Activated naive CD8-positive, alpha-beta T cell (primary cell): ENCODE measurements around the gene SLC9B1.
"Not testable (repeated sequence)": the region's sequence is repeated elsewhere in the genome, so short reads cannot be mapped to it uniquely, and the experiment has no call there.

Source experiments
- H3K27ac Mint-ChIP-seq: one replicate; pipeline ENCODE4 v1.8.0; 2021; ENCODE audit warnings: mixed read lengths
- H3K27me3 Mint-ChIP-seq: one replicate; pipeline ENCODE4 v1.8.0; 2021; ENCODE audit warnings: mixed read lengths
- H3K36me3 Mint-ChIP-seq: one replicate; pipeline ENCODE4 v1.8.0; 2021; ENCODE audit warnings: mixed read lengths
- H3K4me1 Mint-ChIP-seq: one replicate; pipeline ENCODE4 v1.8.0; 2021; ENCODE audit warnings: low read depth, mixed read lengths
- H3K4me3 Mint-ChIP-seq: one replicate; pipeline ENCODE4 v1.8.0; 2021; ENCODE audit warnings: mild to moderate bottlenecking, mixed read lengths
- H3K9me3 Mint-ChIP-seq: one replicate; pipeline ENCODE4 v1.8.0; 2021; ENCODE audit warnings: low read depth, mixed read lengths

Gene SLC9B1

DNA sequence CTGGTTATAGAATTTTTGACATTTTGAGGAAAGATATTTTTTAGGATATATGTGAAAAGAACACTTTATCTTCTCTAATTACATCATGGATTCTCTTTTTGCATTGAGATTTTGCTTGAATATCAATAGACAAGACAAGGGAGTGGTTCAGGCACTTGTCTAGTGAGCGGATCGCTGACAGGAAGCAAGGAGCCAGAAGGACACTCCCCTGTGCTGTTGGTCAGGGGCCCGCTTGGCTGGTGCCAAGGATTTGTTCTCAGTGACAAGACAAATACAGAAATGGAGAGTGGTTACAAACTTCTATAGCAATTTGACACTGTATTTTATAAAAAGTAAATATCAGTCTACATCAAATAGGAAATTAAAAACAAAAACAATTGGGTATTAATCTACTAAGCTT is 60.0 kb downstream of the SLC9B1 start:
- Mint-ChIP-seq H3K9me3 (peaks cover 27% of the 10 kb centered on the region), H3K27ac (no peak overlapping the region), H3K36me3 (peaks cover 32% of the 10 kb centered on the region), H3K27me3 (no peaks in the 10 kb centered on the region), H3K4me1 (no peaks in the 10 kb centered on the region), H3K4me3 (no peak overlapping the region)

DNA sequence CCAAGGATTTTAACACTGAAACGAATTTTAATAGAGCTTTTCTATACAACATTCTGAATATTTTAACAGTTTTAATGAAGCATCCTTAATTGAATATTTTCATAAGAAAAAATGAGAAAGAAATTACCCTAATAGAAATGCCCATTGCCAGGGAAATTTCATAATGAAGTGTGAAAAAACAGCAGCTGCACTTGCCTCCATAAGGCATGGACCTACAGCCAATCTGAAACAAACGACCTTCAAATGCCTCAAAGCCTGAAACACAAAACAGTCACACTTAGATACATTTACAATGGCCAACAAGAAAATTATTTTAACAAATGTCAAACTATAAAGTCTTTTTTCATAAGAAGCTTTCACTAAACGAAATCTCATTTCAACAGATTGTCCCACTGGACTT is 74.4 kb downstream of the SLC9B1 start:
- no peak overlapping the region for H3K27ac Mint-ChIP-seq
- H3K27me3 Mint-ChIP-seq = no peaks in the 10 kb centered on the region
- H3K9me3 Mint-ChIP-seq = peaks cover 11% of the 10 kb centered on the region
- peaks cover 15% of the 10 kb centered on the region for H3K36me3 Mint-ChIP-seq
- no peaks in the 10 kb centered on the region for H3K4me1 Mint-ChIP-seq
- no peak overlapping the region for H3K4me3 Mint-ChIP-seq

DNA sequence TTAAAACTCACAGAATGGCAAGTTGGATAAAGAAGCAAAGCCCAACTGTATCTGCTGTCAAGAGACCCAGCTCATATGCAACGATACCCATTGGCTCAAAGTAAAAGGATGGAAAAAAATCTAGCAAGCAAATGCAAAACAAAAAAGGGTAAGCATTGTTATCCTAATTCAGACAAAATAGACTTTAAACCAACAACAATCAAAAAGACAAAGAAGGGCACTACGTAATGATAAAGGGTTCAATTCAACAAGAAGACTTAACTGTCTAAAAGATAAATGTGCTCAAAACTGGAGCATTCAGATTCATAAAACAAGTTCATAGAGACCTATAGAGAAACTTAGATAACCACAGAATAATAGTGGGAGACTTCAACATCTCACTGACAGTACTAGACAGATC is 81.4 kb downstream of the SLC9B1 start:
- H3K4me3 Mint-ChIP-seq, H3K27ac Mint-ChIP-seq, H3K27me3 Mint-ChIP-seq, H3K4me1 Mint-ChIP-seq: not testable (repeated sequence)
- Mint-ChIP-seq H3K36me3 (peaks cover 29% of the 10 kb centered on the region), H3K9me3 (peaks cover 11% of the 10 kb centered on the region)

DNA sequence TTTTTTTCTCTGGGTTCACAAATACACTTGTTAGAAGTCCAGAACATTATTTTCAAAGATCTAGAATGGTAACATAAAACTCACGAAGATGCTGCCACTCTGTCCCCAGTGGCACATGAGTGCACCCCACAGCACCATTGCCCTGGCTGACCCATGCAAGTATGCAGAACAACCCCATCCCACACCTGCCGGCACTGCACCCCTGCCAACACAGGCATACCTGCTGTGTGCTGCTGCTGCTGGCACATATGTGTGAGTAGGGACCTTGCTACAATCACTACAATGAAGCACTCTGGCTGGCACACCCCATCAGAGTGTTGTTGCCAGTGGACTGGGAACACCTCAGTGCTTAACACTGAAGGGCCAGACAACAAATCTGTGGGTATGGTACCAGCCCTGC is 83.8 kb downstream of the SLC9B1 start:
- peaks cover 20% of the 10 kb centered on the region for H3K36me3 Mint-ChIP-seq
- H3K4me1 Mint-ChIP-seq = no peaks in the 10 kb centered on the region
- H3K9me3 Mint-ChIP-seq = no peaks in the 10 kb centered on the region
- H3K27ac Mint-ChIP-seq = no peak overlapping the region
- H3K27me3 Mint-ChIP-seq = no peaks in the 10 kb centered on the region
- H3K4me3 Mint-ChIP-seq = no peak overlapping the region

DNA sequence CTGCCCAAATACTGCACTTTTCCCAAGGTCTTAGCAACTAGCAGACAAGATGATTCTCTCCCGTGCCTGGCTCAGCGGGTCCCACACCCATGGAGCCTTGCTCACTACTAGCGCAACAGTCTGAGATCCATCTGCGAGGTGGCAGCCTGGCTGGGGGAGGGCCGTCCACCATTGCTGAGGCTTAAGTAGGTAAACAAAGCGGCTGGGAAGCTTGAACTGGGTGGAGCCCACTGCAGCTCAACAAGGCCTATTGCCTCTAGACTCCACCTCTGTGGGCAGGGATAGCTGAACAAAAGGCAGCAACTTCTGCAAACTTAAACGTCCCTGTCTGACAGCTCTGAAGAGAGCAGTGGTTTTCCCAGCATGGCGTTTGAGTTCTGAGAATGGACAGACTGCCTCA is 99.8 kb downstream of the SLC9B1 start:
- not testable (repeated sequence) for H3K4me1 Mint-ChIP-seq, H3K27ac Mint-ChIP-seq, H3K4me3 Mint-ChIP-seq, H3K27me3 Mint-ChIP-seq
- H3K9me3 Mint-ChIP-seq = peaks cover 22% of the 10 kb centered on the region
- H3K36me3 Mint-ChIP-seq = peaks cover 39% of the 10 kb centered on the region

DNA sequence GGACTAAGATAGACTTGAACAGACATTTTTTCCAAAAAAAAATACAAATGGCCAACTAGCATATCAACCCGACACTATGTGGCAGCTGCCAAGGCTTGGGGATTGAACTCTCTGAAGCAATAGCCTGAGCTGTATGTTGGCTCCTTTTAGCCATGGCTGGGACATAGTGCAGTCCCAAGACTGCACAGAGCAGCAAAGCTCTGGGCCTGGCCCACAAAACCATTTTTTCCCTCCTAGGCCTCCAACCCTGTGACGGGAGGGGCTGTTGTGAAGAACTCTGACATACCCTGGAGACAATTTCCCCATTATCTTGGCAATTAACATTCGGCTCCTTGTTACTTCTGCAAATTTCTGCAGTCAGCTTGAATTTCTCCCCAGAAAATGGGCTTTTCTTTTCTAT is 100.6 kb downstream of the SLC9B1 start:
- no peaks in the 10 kb centered on the region for H3K27me3 Mint-ChIP-seq
- peaks cover 46% of the 10 kb centered on the region for H3K36me3 Mint-ChIP-seq
- H3K4me1 Mint-ChIP-seq = no peaks in the 10 kb centered on the region
- H3K27ac Mint-ChIP-seq = no peak overlapping the region
- peaks cover 27% of the 10 kb centered on the region for H3K9me3 Mint-ChIP-seq
- H3K4me3 Mint-ChIP-seq = no peak overlapping the region

DNA sequence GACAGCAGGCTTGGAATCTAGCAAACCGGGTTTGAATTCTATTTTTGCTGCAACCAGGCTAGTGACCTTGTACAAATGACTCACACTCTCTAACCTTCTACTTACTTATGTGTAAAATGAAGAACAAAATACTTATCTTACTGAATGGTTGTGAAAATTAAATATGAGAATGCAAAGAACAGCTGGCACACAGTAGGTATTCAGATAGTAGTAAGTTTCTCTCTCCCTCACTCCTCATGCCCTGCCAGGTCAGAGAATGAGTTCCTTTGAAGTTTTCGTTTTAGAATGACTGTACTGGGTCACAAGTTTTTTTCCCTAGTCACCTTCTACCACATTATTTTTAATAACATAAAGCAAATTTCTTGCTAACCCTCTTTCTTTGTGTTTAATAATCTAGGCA is 117.7 kb downstream of the SLC9B1 start:
- no peaks in the 10 kb centered on the region for H3K27me3 Mint-ChIP-seq
- no peaks in the 10 kb centered on the region for H3K9me3 Mint-ChIP-seq
- H3K4me1 Mint-ChIP-seq = no peaks in the 10 kb centered on the region
- peaks cover 2% of the 10 kb centered on the region for H3K36me3 Mint-ChIP-seq
- H3K27ac Mint-ChIP-seq = no peak overlapping the region
- H3K4me3 Mint-ChIP-seq = no peak overlapping the region

DNA sequence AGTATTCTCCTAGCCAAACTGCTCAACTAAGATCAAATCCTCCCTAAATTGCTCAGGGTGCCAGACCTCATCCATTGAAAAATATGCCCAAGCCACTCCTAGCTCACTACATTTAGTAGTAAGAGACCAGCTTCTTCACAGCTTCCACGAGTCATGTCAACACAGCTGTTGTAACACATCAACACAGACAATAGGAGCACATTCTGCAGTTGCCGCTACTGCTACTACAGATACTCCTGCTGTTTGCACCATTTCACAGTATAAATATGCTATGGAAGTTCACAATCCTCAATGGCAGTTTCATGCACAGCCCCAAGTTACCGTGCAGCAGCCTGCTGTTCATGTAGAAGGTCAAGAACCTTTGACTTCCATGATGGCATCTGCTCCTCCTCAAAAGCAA is 121.9 kb downstream of the SLC9B1 start:
- H3K9me3 Mint-ChIP-seq, H3K4me1 Mint-ChIP-seq, H3K4me3 Mint-ChIP-seq, H3K36me3 Mint-ChIP-seq, H3K27ac Mint-ChIP-seq, H3K27me3 Mint-ChIP-seq: not testable (repeated sequence)

DNA sequence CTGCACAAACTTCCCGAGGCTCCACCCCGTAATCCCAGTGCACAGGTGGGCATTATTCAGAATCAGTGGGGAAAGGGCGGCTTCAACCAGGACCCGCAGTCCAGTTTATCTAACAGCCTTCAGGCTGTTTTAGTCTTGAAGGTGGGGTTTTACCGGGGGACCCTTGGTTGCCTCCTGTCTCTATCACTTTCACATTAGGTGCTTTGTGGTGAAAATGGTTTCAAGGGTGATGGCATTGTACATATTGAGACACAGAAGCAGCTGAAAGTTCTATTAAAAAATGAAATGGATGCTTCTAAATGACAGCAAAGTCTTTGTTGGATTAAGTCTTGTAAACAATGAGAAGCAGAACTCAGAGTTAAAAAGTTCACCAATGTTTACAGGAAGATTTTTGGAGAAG is 123.0 kb downstream of the SLC9B1 start:
- not testable (repeated sequence) for H3K4me1 Mint-ChIP-seq, H3K9me3 Mint-ChIP-seq, H3K4me3 Mint-ChIP-seq, H3K36me3 Mint-ChIP-seq, H3K27me3 Mint-ChIP-seq, H3K27ac Mint-ChIP-seq

DNA sequence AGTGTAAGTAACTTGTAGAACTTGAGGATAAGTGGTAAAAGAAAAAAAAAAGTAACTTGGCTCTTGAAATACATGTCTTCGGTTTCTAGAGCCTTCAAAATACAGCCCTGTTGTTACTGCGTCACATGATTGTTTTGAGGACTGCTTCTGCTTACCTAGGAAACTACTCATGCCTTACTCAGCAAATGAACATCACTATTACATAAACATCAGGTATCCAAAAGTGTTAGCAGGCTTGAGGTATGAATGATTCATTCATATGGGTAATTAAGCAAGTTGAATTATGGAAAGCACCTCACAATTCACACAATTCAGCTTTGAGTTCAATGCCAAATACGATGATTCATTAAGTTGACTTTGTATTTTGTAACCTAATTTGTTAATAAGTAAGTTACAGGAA is 129.6 kb downstream of the SLC9B1 start:
- H3K36me3 Mint-ChIP-seq, H3K9me3 Mint-ChIP-seq, H3K27ac Mint-ChIP-seq, H3K4me3 Mint-ChIP-seq, H3K27me3 Mint-ChIP-seq: not testable (repeated sequence)
- H3K4me1 Mint-ChIP-seq = peaks cover 13% of the 10 kb centered on the region

DNA sequence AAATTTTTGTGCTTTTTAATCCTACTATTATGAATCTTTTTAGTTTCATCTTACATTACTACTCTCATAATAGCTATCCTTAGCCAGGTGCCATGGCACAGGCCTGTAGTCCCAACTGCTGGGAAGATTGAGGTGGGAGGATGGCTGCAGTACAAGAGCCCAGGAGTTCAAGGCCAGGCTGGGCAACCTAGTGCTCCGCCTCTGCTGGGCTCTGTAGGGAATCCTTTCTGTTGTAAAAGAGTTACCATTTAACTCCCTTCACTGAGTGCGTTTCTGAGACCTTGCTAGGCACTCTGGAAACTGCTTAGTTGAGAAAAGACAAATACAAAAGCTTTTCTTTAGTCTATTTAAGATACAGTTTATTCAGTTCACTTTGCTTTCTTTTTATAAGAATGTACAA is 130.9 kb downstream of the SLC9B1 start:
- not testable (repeated sequence) for H3K9me3 Mint-ChIP-seq, H3K27me3 Mint-ChIP-seq, H3K4me3 Mint-ChIP-seq, H3K27ac Mint-ChIP-seq, H3K36me3 Mint-ChIP-seq
- H3K4me1 Mint-ChIP-seq = peaks cover 13% of the 10 kb centered on the region

DNA sequence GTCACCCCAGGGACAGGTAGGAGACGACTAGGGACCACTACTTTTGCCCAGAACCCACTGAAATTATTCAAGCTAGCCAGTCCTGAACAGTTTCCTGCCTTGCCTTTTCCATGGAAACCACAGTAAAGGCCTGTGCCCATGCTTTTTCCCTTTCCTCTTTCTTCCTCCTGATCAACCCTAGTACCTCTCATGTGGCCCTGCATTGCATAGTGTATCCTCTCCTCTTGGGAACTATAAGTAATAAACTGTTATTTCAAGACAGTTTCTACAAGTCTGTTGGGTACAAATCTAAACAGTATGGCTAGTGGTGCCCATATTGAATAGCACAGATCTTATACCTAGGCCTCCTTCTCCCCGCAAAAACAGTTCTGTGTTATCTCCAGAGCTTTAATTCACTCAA is 136.2 kb downstream of the SLC9B1 start:
- Mint-ChIP-seq H3K4me1 (peaks cover 12% of the 10 kb centered on the region), H3K4me3 (no peak overlapping the region), H3K27me3 (no peaks in the 10 kb centered on the region), H3K36me3 (peaks cover 15% of the 10 kb centered on the region), H3K9me3 (no peaks in the 10 kb centered on the region), H3K27ac (no peak overlapping the region)

DNA sequence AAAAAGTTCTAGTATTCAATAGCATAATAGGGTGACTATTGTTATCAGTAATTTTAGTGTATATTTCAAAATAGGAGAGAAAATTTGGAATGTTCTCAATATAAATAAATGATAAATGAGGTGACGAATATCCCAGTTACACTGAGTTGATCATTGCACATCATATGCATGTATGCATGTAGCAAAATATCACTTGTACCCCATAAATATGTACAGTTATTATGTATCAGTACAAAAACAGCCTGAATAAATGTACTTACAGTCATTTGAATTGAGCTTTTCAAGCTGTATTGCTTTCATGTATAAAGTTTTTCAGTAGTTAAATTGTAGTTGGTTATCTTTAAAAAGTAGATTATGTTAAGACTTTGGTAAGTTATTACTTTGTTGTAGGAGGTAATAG is 138.2 kb downstream of the SLC9B1 start:
- H3K9me3 Mint-ChIP-seq = no peaks in the 10 kb centered on the region
- no peaks in the 10 kb centered on the region for H3K27me3 Mint-ChIP-seq
- peaks cover 12% of the 10 kb centered on the region for H3K4me1 Mint-ChIP-seq
- H3K4me3 Mint-ChIP-seq = no peak overlapping the region
- no peak overlapping the region for H3K27ac Mint-ChIP-seq
- peaks cover 19% of the 10 kb centered on the region for H3K36me3 Mint-ChIP-seq

DNA sequence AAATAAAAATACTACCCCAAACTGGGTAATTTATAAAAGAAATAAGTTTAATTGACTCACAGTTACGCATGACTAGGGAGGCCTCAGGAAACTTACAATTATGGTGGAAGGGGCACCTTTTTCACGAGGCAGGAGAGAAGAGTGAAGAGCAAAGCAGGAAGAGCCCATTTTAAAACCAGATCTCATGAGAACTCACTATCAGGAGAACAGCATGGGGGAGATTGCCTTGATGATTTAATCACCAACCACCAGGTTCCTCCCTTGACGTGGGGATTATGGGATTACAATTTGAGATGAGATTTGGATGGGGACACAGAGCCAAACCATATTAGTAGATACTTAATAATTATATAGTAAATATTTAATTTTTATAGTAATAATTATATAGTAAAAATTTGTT is 140.6 kb downstream of the SLC9B1 start:
- Mint-ChIP-seq H3K9me3 (no peaks in the 10 kb centered on the region), H3K27me3 (no peaks in the 10 kb centered on the region), H3K4me1 (peaks cover 19% of the 10 kb centered on the region), H3K4me3 (no peak overlapping the region), H3K27ac (no peak overlapping the region), H3K36me3 (peaks cover 22% of the 10 kb centered on the region)

DNA sequence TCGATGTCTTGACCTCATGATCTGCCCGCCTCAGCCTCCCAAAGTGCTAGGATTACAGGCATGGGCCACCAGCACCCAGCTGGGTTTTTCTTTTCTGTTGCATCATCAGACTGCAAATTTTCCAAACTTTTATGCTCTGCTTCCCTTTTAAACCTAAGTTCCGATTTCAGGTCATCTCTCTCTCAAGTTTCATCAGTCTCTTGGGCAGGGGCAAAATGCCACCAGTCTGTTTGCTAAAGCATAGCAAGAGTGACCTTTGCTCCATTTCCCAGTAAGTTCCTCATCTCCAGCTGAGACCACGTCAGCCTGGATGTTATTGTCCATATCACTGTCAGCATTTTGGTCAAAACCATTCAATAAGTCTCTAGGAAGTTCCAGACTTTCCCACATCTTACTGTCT is 141.2 kb downstream of the SLC9B1 start:
- not testable (repeated sequence) for H3K27me3 Mint-ChIP-seq, H3K4me3 Mint-ChIP-seq, H3K9me3 Mint-ChIP-seq, H3K27ac Mint-ChIP-seq
- H3K36me3 Mint-ChIP-seq = peaks cover 24% of the 10 kb centered on the region
- peaks cover 18% of the 10 kb centered on the region for H3K4me1 Mint-ChIP-seq

DNA sequence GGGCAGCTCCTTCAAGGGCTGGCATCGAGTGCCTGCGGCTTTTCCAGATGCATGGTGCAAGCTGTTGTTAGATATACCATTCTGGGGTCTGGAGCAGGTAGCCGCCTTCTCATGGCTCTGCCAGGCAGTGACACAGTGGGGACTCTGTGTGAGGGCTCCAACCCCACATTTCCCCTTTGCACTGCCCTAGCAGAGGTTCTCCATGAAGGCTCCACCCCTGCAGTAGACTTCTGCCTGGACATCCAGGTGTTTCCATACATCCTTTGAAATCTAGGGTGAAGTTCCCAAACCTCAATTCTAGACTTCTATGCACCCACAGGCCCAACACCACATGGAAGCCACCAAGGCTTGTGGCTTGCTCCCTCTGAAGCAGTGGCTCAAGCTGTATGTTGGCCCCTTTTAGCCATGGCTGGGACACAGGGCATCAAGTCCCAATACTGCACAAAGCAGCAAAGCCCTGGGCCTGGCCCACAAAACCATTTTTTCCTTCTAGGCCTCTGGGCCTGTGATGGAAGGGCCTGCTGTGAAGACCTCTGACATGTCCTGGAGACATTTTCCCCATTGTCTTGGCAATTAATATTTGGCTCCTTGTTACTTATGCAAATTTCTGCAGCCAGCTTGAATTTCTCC is 141.9 kb downstream of the SLC9B1 start:
- H3K27ac Mint-ChIP-seq, H3K9me3 Mint-ChIP-seq, H3K27me3 Mint-ChIP-seq, H3K4me3 Mint-ChIP-seq: not testable (repeated sequence)
- H3K36me3 Mint-ChIP-seq = peaks cover 24% of the 10 kb centered on the region
- H3K4me1 Mint-ChIP-seq = peaks cover 19% of the 10 kb centered on the region
